ENCODE results near the gene KIF13A.

DNA sequence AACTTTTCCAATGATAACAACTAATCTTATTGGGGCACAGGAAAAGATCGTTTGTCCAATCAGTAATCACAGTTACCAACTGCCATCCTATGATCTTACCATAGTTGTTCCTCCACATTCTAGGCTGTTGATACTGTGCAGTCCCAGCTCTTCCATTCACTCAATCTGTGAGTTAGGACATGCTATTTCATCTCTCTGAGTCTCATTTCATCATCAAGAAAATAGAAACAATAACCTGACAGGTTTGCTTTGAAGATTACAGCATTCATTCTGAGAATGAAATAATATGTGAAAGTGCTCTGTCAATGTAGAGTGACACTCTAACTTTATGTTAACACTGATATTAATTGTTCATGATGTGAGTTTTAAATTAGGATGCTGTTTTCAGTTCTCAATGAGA lies 89.8 kb downstream of the KIF13A start:
- TF ChIP-seq CTCF (IDR thresholded peaks at IDR 0.05) (no peak), POLR2AphosphoS5 (IDR thresholded peaks at IDR 0.05; ENCODE audit: low read depth, low read length) (no peak)

Data from Panc1 (cell line).